Fibroblast of villous mesenchyme (primary cell): ENCODE data around the gene APCDD1L. TPM values are rescaled to one million over a fixed set of nuclear protein-coding genes. Genes with fewer than 3 reads are reported as not detected.

Experiments
- DNase-seq: peaks from one replicate; pipeline ENCODE4 v3.0.0-alpha.2; 2010; ENCODE audit warnings: low read depth
- H3K4me3 ChIP-seq: 2 replicates; pipeline ENCODE4 v1.5.1; 2011; ENCODE audit warnings: low read depth, mild to moderate bottlenecking, low read length
- CTCF ChIP-seq: IDR thresholded peaks from 2 replicates; pipeline ENCODE4 v1.5.1; 2012; ENCODE audit warnings: low read depth, mild to moderate bottlenecking, low read length; ENCODE audit not compliant: insufficient read depth
- total RNA-seq: library from RNA; depleted of rRNA; stranded (reverse); fragments of >200 nt; gene quantifications from 2 replicates; pipeline ENCODE4 v1.2.3, GENCODE V29; 2012

Gene APCDD1L
- 0.86 and 2.9 TPM in 2 replicates for total RNA-seq

DNA sequence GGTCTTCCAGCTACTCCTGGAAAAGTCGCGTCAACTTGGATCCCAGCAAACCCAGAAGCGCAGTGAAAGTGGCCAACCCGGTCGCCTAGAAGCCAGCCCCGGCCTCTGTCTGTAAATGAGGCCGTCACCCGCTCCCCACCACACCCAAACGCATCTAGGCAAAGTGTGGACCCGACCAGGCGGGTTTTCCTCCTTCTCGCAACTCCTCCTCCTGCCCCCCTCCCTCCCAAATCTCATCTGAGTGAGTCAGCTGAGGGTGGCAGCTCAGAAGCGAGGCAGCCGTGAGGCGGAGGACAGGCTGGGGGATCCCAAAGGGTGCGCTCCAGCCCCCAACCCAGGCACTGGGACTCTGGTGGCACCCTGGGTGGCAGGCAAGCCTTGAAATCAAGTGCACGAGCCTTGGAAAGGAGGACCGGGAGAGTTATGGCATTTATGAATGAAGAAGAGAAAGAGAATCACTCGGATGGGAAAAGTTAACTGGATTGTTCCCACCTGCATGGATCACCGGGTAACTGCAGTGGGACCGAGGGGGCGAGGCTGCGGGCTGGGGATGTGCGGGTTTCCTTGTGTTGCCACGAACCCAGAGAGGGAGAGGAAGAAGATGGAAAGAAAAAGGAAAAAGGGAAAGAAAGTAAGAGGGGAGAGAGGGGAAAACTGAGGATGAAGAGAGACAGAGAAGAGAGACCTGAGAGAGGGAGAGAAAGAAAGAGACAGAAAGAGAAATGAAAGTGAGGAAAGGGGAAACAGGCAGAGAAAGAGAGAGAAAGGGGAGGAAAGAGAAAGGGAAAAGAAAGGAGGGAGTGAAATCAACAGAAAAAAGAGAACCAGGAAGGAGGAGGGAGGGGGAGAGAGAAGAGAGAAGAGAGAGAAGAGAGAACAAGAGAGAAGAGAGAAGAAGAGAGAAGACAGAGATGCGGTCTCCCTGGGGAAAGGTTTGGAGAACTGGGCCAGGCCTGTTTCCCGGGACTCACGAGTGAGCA lies at the start of gene APCDD1L:
Gene APCDD1L (minus strand): TSS at position 167 of the 980 bp plus-strand sequence. CDS start 692 bp downstream, outside the sequence.
- peak; percentile 31 for DNase-seq
- peak within 1 kb of the TSS; percentile 50 for H3K4me3 ChIP-seq
- TF ChIP-seq CTCF, result no peak

GRCh38 chr20:58559368-58559729 lies 44.1 kb upstream of the APCDD1L start:
- DNase-seq, result no peak
- no peak overlapping the region for H3K4me3 ChIP-seq
- TF ChIP-seq CTCF, result no peak

DNA sequence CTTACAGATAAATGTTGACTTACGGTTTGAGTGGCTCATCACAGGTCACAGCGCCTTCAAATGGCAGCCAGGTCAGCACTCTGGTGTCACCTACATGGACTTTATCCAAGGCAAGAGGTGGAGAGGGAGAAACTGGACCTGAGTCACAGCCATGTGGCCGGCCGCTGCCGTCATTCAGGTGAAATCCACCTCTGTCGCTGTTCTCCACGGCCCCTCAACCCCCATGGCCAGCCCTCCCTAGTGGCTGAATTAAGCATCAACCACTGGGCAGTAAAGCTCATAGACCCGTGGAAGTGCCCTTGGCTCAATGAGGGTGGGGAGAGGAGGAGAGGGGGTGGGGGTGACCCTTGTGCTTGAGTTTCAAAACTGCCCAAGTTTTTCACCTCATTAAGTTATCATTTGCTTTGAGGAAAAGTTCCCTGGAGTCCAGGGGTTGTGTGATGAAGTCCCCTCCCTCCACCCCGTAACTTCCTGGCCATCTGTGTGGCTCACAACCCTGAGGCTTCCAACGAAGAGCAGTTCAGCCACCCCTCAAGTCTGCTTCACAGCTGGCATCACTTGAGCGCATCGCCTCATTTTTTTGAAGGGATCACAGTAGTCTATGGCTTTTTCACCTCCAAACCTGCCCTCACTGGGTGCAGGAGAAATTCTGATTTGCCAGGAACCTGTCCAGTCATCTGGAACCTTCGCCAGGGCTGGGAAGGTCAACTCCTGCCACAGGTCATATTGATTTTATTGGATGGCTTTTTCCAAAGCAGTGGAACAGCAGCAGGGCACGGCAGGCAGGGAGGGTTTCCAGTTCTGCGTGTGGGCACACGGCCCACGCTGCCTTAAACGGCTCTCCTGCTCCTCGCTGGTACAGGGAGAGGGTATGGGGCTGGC lies 43.5 kb upstream of the APCDD1L start:
- DNase-seq, result no peak
- TF ChIP-seq CTCF, result no peak
- H3K4me3 ChIP-seq, result no peak overlapping the region

DNA sequence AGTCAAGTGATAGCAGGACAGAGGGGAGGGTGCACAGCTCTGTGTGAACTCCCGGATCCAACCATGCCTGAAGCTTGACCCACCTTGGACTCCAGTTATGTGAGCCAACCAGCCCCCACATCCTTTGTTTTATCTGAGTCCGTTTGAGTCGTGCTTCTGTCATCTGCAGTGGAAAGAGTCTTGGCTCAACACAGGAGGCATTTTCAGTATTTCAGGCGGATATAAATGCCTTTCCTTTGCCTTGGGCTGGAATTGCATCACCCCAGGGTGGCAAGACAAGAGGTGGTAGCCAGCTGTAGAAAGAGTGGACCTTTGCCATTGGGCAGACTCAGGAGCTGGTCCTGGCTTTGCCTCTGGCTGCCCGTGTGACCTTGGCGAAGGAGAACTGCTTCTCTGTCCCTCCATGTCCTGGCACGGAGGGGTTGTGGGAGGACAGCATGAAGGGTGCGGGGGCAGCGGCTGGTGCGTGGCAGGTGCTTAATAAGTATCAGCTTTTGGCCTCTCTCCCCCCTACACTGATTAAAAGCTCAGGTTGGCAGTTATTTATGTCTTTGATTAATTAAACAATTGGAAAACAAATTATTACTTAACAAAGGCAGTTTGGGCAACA lies 42.6 kb upstream of the APCDD1L start:
- DNase-seq, result no peak

DNA sequence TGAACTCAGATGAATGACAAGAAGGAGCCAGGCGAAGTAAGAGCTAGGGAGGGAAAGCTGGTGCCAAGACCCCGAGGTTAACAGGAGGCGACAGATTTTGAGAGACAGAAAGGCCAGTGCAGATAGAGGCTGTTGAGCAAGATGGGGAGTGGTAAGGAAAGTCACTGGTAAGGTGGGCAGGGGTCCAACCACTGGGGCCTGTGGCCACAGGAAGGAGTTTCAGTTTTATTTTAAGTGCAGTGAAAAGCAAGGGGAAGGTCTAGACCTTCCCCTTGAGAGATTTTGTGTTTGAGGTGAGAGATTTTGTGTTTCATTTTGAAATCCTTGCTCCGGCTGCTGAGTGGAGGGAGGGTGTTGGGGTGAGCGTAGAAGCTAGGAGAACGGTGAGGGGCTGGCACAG lies 41.8 kb upstream of the APCDD1L start:
- H3K4me3 ChIP-seq, result no peak overlapping the region
- no peak for TF ChIP-seq CTCF
- DNase-seq, result no peak

More for the DNA sequence above, 42.6 kb upstream of the APCDD1L start:
- no peak for TF ChIP-seq CTCF
- H3K4me3 ChIP-seq, result no peak overlapping the region

- DNase-seq, result peak; percentile 56
- no peak for TF ChIP-seq CTCF
- no peak overlapping the region for H3K4me3 ChIP-seq
Measured at GRCh38 chr20:58555078-58555765, 40.0 kb upstream of the APCDD1L start.
